Measurements from ENCODE around the gene NBPF1.
A peak's percentile ranks its signal among the peaks of the same experiment; 100 is the strongest.
"Not testable (repeated sequence)": the region's sequence is repeated elsewhere in the genome, so short reads cannot be mapped to it uniquely, and the experiment has no call there.

NBPF1 gene

GRCh38 chr1:16521288-16521583 lies 92.1 kb downstream of the NBPF1 start:
- Histone ChIP-seq H3K27ac (no peak overlapping the region), H3K36me3 (ENCODE audit: control insufficient read depth, insufficient read depth, low read length) (no peaks in the 10 kb centered on the region), H3K79me2 (no peaks in the 10 kb centered on the region), H3K9ac (no peak overlapping the region), H3K4me3 (ENCODE audit: low read depth, low read length) (no peak overlapping the region), H2AFZ (no peak overlapping the region), H3K4me2 (ENCODE audit: low read length) (no peak overlapping the region), H3K27me3 (ENCODE audit: control insufficient read depth, insufficient read depth, low read length) (no peaks in the 10 kb centered on the region), H3K9me3 (ENCODE audit: control insufficient read depth, low read length) (no peaks in the 10 kb centered on the region), H3K4me1 (no peaks in the 10 kb centered on the region)
- no peak for TF ChIP-seq CTCF (IDR thresholded peaks at IDR 0.05)

- H3K4me3 ChIP-seq (ENCODE audit: low read depth, low read length); H3K79me2 ChIP-seq; H3K4me1 ChIP-seq; H3K27ac ChIP-seq; H3K36me3 ChIP-seq (ENCODE audit: control insufficient read depth, insufficient read depth, low read length); H3K9ac ChIP-seq; H3K4me2 ChIP-seq (ENCODE audit: low read length); H2AFZ ChIP-seq; H3K27me3 ChIP-seq (ENCODE audit: control insufficient read depth, insufficient read depth, low read length); H3K9me3 ChIP-seq (ENCODE audit: control insufficient read depth, low read length): not testable (repeated sequence)
Observed at GRCh38 chr1:16520435-16521287, 92.7 kb downstream of the NBPF1 start.

DNA sequence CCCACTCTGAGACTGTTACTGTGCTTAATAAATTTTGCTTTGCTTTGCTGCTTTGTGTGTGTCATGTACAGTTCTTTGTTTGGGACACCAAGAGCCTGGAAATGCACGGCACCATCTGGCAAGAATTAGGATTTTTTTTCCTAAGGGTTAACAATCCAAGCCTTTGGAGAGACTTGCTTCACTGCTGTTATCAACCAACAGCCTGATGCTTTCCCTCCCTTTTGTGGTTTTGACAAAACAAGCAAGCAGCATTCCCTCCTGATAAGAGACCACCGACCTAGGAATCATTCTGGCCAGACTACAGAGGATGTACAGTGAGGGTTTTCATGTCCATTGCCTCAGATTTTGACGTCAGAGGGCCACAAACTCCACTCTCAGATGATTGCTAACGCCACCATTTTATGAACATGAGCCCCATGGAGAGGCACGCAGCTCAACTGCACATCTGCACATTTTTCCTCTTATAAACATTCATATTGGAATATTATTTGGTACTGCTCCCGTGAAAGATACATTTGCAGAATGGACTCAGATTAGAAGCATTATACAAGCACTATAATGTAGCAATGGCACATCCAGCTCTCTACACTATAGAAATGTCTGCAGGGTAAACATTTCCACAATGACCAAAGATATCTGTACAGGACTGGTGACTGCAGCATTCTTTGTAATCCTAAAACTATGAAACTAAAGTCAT lies 94.0 kb downstream of the NBPF1 start:
- H3K36me3 ChIP-seq (ENCODE audit: control insufficient read depth, insufficient read depth, low read length) = not testable (repeated sequence)

DNA sequence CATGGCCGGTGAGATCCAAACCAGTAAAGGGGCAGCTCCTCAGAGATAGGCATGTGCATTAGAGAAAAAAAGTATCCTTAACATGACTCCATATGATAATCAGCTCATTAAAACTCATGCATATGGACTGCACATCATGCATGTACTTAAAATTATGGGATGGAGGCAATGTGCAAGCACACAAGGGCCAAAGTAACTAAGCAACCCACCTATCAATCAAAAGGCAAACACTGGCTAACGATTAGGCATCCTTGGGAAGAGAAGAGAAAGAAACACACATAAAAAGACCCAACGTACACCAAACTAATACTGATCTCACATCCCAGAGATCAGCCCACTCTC lies 94.5 kb downstream of the NBPF1 start:
- not testable (repeated sequence) for H3K27me3 ChIP-seq (ENCODE audit: control insufficient read depth, insufficient read depth, low read length); H3K4me1 ChIP-seq; H3K4me2 ChIP-seq (ENCODE audit: low read length); H3K9ac ChIP-seq; H3K9me3 ChIP-seq (ENCODE audit: control insufficient read depth, low read length); H2AFZ ChIP-seq; H3K27ac ChIP-seq; H3K79me2 ChIP-seq; H3K4me3 ChIP-seq (ENCODE audit: low read depth, low read length); H3K36me3 ChIP-seq (ENCODE audit: control insufficient read depth, insufficient read depth, low read length)

More for the DNA sequence above, 94.0 kb downstream of the NBPF1 start:
- H3K4me2 ChIP-seq (ENCODE audit: low read length); H3K4me3 ChIP-seq (ENCODE audit: low read depth, low read length); H3K9ac ChIP-seq; H3K4me1 ChIP-seq; H3K27ac ChIP-seq; H3K27me3 ChIP-seq (ENCODE audit: control insufficient read depth, insufficient read depth, low read length); H2AFZ ChIP-seq; H3K79me2 ChIP-seq; H3K9me3 ChIP-seq (ENCODE audit: control insufficient read depth, low read length): not testable (repeated sequence)

DNA sequence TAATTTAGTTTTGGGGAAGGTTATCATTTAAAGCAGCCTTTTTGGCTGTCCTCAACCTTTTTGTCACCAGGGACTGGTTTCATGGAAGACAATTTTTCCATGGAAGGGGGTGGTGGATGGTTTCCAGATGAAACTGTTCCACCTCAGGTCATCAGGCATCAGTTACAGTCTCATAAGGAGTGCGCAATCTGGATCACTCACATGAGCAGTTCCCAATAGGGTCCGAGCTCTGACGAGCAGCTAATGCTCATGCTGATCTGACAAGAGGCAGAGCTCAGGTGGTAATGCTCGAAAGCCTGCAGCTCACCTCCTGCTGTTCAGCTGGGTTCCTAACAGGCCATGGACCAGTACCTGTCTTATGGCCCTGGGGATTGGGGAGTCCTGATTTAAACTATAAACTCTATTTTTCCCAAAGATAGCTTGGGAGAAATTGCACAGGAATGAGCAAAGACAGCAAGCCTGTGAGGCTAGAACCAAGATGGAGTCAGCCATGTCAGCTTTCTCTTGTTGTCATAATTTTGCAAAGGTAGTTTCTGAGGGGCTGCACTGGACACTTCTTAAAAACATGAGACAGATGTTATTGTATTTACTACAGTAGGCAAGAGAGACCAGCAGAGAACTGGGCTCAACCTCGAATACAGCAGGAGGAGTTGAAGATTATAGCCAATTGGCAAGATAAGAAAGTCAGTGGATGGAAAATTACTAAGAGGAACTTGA lies 96.5 kb downstream of the NBPF1 start:
- H3K4me2 ChIP-seq (ENCODE audit: low read length); H3K79me2 ChIP-seq; H3K4me1 ChIP-seq; H3K36me3 ChIP-seq (ENCODE audit: control insufficient read depth, insufficient read depth, low read length); H3K27me3 ChIP-seq (ENCODE audit: control insufficient read depth, insufficient read depth, low read length); H3K4me3 ChIP-seq (ENCODE audit: low read depth, low read length); H2AFZ ChIP-seq; H3K27ac ChIP-seq; H3K9ac ChIP-seq; H3K9me3 ChIP-seq (ENCODE audit: control insufficient read depth, low read length): not testable (repeated sequence)

- Histone ChIP-seq H3K4me3 (ENCODE audit: low read depth, low read length) (peak within 1 kb of the TSS; percentile 57), H3K27ac (peak within 1 kb of the TSS; percentile 89), H2AFZ (peak within 1 kb of the TSS; percentile 73), H3K4me2 (ENCODE audit: low read length) (peak within 1 kb of the TSS; percentile 60)
- H3K4me1 ChIP-seq; H3K79me2 ChIP-seq; H3K36me3 ChIP-seq (ENCODE audit: control insufficient read depth, insufficient read depth, low read length); H3K27me3 ChIP-seq (ENCODE audit: control insufficient read depth, insufficient read depth, low read length); H3K9ac ChIP-seq; H3K9me3 ChIP-seq (ENCODE audit: control insufficient read depth, low read length): not testable (repeated sequence)
Observed at GRCh38 chr1:16514107-16515055, 99.0 kb downstream of the NBPF1 start, which contains the start of gene RNU1-1. RNU1-1 (minus strand) TSS chr1:16514285.

GRCh38 chr1:16513412-16514106 lies 99.8 kb downstream of the NBPF1 start:
- Histone ChIP-seq H2AFZ (peak overlapping the region; percentile 73), H3K27ac (peak overlapping the region; percentile 89), H3K4me3 (ENCODE audit: low read depth, low read length) (peak overlapping the region; percentile 25)
- H3K79me2 ChIP-seq; H3K4me2 ChIP-seq (ENCODE audit: low read length); H3K36me3 ChIP-seq (ENCODE audit: control insufficient read depth, insufficient read depth, low read length); H3K27me3 ChIP-seq (ENCODE audit: control insufficient read depth, insufficient read depth, low read length); H3K9me3 ChIP-seq (ENCODE audit: control insufficient read depth, low read length); H3K9ac ChIP-seq; H3K4me1 ChIP-seq: not testable (repeated sequence)

DNA sequence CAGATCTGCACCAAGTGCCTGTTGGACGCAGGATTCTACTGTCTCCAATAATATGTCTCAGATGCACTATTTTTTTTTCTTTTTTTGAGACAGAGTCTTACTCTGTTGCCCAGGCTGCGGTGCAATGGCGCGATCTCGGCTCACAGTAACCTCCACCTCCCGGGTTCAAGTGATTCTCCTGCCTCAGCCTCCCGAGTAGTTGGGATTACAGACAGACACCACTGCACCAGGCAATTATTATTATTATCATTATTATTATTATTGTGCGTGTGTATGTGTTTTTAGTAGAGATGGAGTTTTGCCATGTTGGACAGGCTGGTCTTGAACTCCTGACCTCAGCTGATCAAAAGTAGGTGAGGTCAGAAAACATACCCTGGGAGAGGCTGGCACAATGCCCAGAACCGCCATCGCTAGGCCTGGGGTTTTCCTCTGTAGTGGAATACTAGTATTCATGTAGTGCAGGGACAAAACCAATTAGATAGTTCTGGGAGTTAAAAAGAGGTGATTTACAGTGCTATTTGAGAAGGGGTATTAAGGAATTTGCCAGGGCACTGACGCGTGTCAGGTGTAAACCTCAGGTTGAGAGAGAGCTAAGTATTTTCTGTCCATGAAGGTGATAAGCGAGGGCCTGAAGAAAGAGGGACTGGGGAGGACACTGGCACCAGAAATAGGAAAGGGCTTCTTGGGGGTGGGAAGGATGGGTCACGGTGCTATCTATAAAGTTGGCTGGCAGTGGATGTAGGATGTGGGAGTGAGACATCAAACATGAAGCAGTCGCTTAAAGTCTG lies 100.5 kb downstream of the NBPF1 start:
- H3K9me3 ChIP-seq (ENCODE audit: control insufficient read depth, low read length); H3K4me2 ChIP-seq (ENCODE audit: low read length); H3K27me3 ChIP-seq (ENCODE audit: control insufficient read depth, insufficient read depth, low read length); H3K9ac ChIP-seq; H3K36me3 ChIP-seq (ENCODE audit: control insufficient read depth, insufficient read depth, low read length); H3K79me2 ChIP-seq; H3K4me3 ChIP-seq (ENCODE audit: low read depth, low read length); H3K4me1 ChIP-seq: not testable (repeated sequence)
- Histone ChIP-seq H3K27ac (peak overlapping the region; percentile 89), H2AFZ (peak overlapping the region; percentile 73)

Measured in parathyroid adenoma (tissue), 2 donors.